Caco-2 (cell line): ENCODE results near the gene ZBTB16. TPM values are rescaled to one million over a fixed set of nuclear protein-coding genes. Genes with fewer than 3 reads are reported as not detected.

Experiments used
- BruUV-seq: library from RNA; stranded (reverse); fragments of 400-500 nt; replicated peaks from 2 replicates; lab custom pipeline; 2021; lab: Mats Ljungman, UMichigan
- CTCF ChIA-PET: fragments of 300-600 bp; sonication (Branson Sonifier 250); formaldehyde crosslinking; loops from one replicate; lab custom pipeline; 2022; ENCODE audit warnings: antibody characterized with exemption; lab: Charles Lee
- POLR2A ChIA-PET: fragments of 300-600 bp; sonication (Branson Sonifier 250); formaldehyde crosslinking; loops from one replicate; lab custom pipeline; 2022; ENCODE audit warnings: antibody characterized with exemption; lab: Charles Lee
- DNase-seq, 2 experiments: peaks; one replicate each; pipeline versions ENCODE4 v3.0.0 to v3.0.0-alpha.2; 2020 to 2022
- H3K27me3 ChIP-seq: replicated peaks from 2 replicates; pipeline ENCODE4 v1.6.0; 2011; ENCODE audit warnings: low read length; ENCODE audit not compliant: control insufficient read depth, insufficient read depth
- H3K36me3 ChIP-seq: 2 replicates; pipeline ENCODE4 v1.5.1; 2011; ENCODE audit warnings: low read length; ENCODE audit not compliant: control insufficient read depth, insufficient read depth
- H3K4me1 ChIP-seq: fragments of 250-450 bp; sonication (Bioruptor Pico); 2 replicates; pipeline ENCODE4 v1.5.1; 2020; ENCODE audit warnings: mild to moderate bottlenecking
- H3K4me3 ChIP-seq: 2 replicates; pipeline ENCODE4 v1.5.1; 2011; ENCODE audit warnings: low read depth, mild to moderate bottlenecking, control low read depth, low read length
- H3K9me3 ChIP-seq: fragments of 250-450 bp; sonication (Bioruptor Pico); 2 replicates; pipeline ENCODE4 v1.5.1; 2020; ENCODE audit warnings: mild to moderate bottlenecking, moderate library complexity
- H3K27ac Mint-ChIP-seq: one replicate; pipeline ENCODE4 v1.8.0; 2022; ENCODE audit warnings: mixed read lengths; ENCODE audit not compliant: unreplicated experiment
- H3K27me3 Mint-ChIP-seq: one replicate; pipeline ENCODE4 v1.8.0; 2022; ENCODE audit warnings: mixed read lengths; ENCODE audit not compliant: insufficient read depth, unreplicated experiment
- H3K36me3 Mint-ChIP-seq: one replicate; pipeline ENCODE4 v1.8.0; 2022; ENCODE audit warnings: mild to moderate bottlenecking, mixed read lengths; ENCODE audit not compliant: insufficient read depth, unreplicated experiment
- H3K4me1 Mint-ChIP-seq: one replicate; pipeline ENCODE4 v1.8.0; 2022; ENCODE audit warnings: low read depth, mixed read lengths; ENCODE audit not compliant: unreplicated experiment
- H3K4me3 Mint-ChIP-seq: one replicate; pipeline ENCODE4 v1.8.0; 2022; ENCODE audit warnings: mild to moderate bottlenecking, moderate library complexity, mixed read lengths; ENCODE audit not compliant: unreplicated experiment
- H3K9me3 Mint-ChIP-seq: one replicate; pipeline ENCODE4 v1.8.0; 2022; ENCODE audit warnings: mixed read lengths; ENCODE audit not compliant: unreplicated experiment
- CTCF ChIP-seq, 2 experiments: fragments of 200-600 bp in 1 of 2; IDR thresholded peaks; 1 replicate in 1 of 2; 2 replicates in 1 of 2; pipeline versions ENCODE4 v1.5.1 to v1.8.0; 2011 to 2022; ENCODE audit warnings: antibody characterized with exemption in 1 of 2, control low read depth in 1 of 2, inconsistent platforms in 1 of 2, low read depth in 1 of 2, low read length in 1 of 2, mild to moderate bottlenecking in 1 of 2, moderate library complexity in 1 of 2; ENCODE audit not compliant: insufficient read depth in 1 of 2, severe bottlenecking in 1 of 2, unreplicated experiment in 1 of 2
- intact Hi-C: fragments of 100-400 bp; cut with micrococcal nuclease; formaldehyde crosslinking; loops from one replicate; pipeline ENCODE4 v1.10.0; 2022; ENCODE audit not compliant: unreplicated experiment
- total RNA-seq: library from RNA; stranded (reverse); gene quantifications from 2 replicates; pipeline ENCODE4 v1.2.3, GENCODE V29; 2022

Gene ZBTB16
- total RNA-seq, 1 experiment from 2014 or later = 12.7 TPM

GRCh38 chr11:114116357-114116756 is 56.8 kb downstream of the ZBTB16 start:
- peak in 1 of 2 experiments; percentile 60 for DNase-seq
- POLR2A ChIA-PET = interaction anchor here (0.9 to 2.1 kb wide), 2 partner anchors 38 to 57 kb away, joined by 3 to 12 read pairs; partner anchors contain the start of gene ZBTB16
- H3K36me3 Mint-ChIP-seq = peaks cover 9% of the 10 kb centered on the region
- H3K27ac Mint-ChIP-seq = peak overlapping the region; percentile 72
- peaks cover 6% of the 10 kb centered on the region for H3K9me3 Mint-ChIP-seq
- intact Hi-C loops = loop anchor here (1.0 to 5.0 kb wide), 6 partner anchors 18 to 146 kb away; no protein-coding TSS in a partner anchor
- BruUV-seq = no TSS peak
- H3K4me3 ChIP-seq = no peak overlapping the region
- H3K27me3 ChIP-seq = no peaks in the 10 kb centered on the region
- H3K36me3 ChIP-seq = no peaks in the 10 kb centered on the region
- CTCF ChIA-PET = interaction anchor here (0.7 to 3.3 kb wide), 14 partner anchors 8 to 145 kb away, joined by 3 to 37 read pairs (median 5); partner anchors contain the start of gene ZBTB16
- no peaks in the 10 kb centered on the region for H3K27me3 Mint-ChIP-seq
- no peak for TF ChIP-seq CTCF (IDR thresholded peaks at IDR 0.05; ENCODE audit: insufficient read depth in 1 of 2, low read depth in 1 of 2, low read length in 1 of 2, severe bottlenecking in 1 of 2, unreplicated experiment in 1 of 2)
- H3K4me1 Mint-ChIP-seq = peaks cover 42% of the 10 kb centered on the region
- peak overlapping the region; percentile 6 for H3K4me3 Mint-ChIP-seq
- no peaks in the 10 kb centered on the region for H3K9me3 ChIP-seq
- H3K4me1 ChIP-seq = peaks cover 58% of the 10 kb centered on the region

- BruUV-seq = no TSS peak
- Mint-ChIP-seq H3K4me1 (peaks cover 38% of the 10 kb centered on the region), H3K27ac (peak overlapping the region; percentile 72), H3K36me3 (peaks cover 9% of the 10 kb centered on the region), H3K27me3 (no peaks in the 10 kb centered on the region), H3K9me3 (peaks cover 6% of the 10 kb centered on the region), H3K4me3 (peak overlapping the region; percentile 6)
- peak in 1 of 2 experiments; percentile 39 for DNase-seq
- Histone ChIP-seq H3K36me3 (no peaks in the 10 kb centered on the region), H3K4me1 (peaks cover 54% of the 10 kb centered on the region), H3K4me3 (no peak overlapping the region), H3K9me3 (no peaks in the 10 kb centered on the region), H3K27me3 (no peaks in the 10 kb centered on the region)
- ChIA-PET CTCF (interaction anchor here (0.7 to 3.3 kb wide), 13 partner anchors 9 to 145 kb away, joined by 3 to 37 read pairs (median 5); partner anchors contain the start of gene ZBTB16), POLR2A (interaction anchor here (0.6 to 2.1 kb wide), 3 partner anchors 38 to 57 kb away, joined by 3 to 12 read pairs (median 3); partner anchors contain the start of gene ZBTB16)
- intact Hi-C loops = loop anchor here (1.0 to 5.0 kb wide), 6 partner anchors 18 to 146 kb away; no protein-coding TSS in a partner anchor
- TF ChIP-seq CTCF (IDR thresholded peaks at IDR 0.05; ENCODE audit: insufficient read depth in 1 of 2, low read depth in 1 of 2, low read length in 1 of 2, severe bottlenecking in 1 of 2, unreplicated experiment in 1 of 2) = no peak
These were observed 57.3 kb downstream of the ZBTB16 start for GRCh38 chr11:114116800-114117199.

GRCh38 chr11:114120606-114121005 is 61.1 kb downstream of the ZBTB16 start:
- ChIA-PET CTCF (no interaction called here), POLR2A (no interaction called here)
- Mint-ChIP-seq H3K4me1 (peaks cover 18% of the 10 kb centered on the region), H3K27ac (no peak overlapping the region), H3K27me3 (no peaks in the 10 kb centered on the region), H3K36me3 (peaks cover 9% of the 10 kb centered on the region), H3K4me3 (no peak overlapping the region), H3K9me3 (peaks cover 6% of the 10 kb centered on the region)
- DNase-seq = peak in 1 of 2 experiments; percentile 21
- intact Hi-C loops = no loop called here
- Histone ChIP-seq H3K27me3 (no peaks in the 10 kb centered on the region), H3K36me3 (no peaks in the 10 kb centered on the region), H3K9me3 (no peaks in the 10 kb centered on the region), H3K4me3 (no peak overlapping the region), H3K4me1 (peaks cover 34% of the 10 kb centered on the region)
- TF ChIP-seq CTCF (IDR thresholded peaks at IDR 0.05; ENCODE audit: insufficient read depth in 1 of 2, low read depth in 1 of 2, low read length in 1 of 2, severe bottlenecking in 1 of 2, unreplicated experiment in 1 of 2) = no peak
- BruUV-seq = no TSS peak
